HG03520 (cell line): ENCODE measurements around the gene IRX2.

Source experiments
- ATAC-seq: cut with Tn5 transposase; IDR thresholded peaks from one replicate; pipeline ENCODE4 v1.9.1; 2021; ENCODE audit warnings: mild to moderate bottlenecking, moderate library complexity; ENCODE audit not compliant: unreplicated experiment

Gene IRX2

GRCh38 chr5:2751592-2752021 lies at the start of gene IRX2:
IRX2 (minus strand) TSS chr5:2751677; CDS start chr5:2751413, 264 bp downstream.
- ATAC-seq: no peak

- ATAC-seq: no peak
Observed at GRCh38 chr5:2800035-2800434, 48.6 kb upstream of the IRX2 start.

GRCh38 chr5:2797981-2798380 lies 46.5 kb upstream of the IRX2 start:
- no peak for ATAC-seq

- ATAC-seq: no peak
Observed at GRCh38 chr5:2797160-2797559, 45.7 kb upstream of the IRX2 start.

- no peak for ATAC-seq
Observed at GRCh38 chr5:2783223-2783622, 31.7 kb upstream of the IRX2 start.

GRCh38 chr5:2782658-2783057 lies 31.2 kb upstream of the IRX2 start:
- ATAC-seq: no peak

GRCh38 chr5:2780421-2781171 lies 29.1 kb upstream of the IRX2 start:
- ATAC-seq: no peak

GRCh38 chr5:2779459-2779858 lies 28.0 kb upstream of the IRX2 start:
- ATAC-seq: no peak

- no peak for ATAC-seq
Observed at GRCh38 chr5:2776337-2777302, 25.1 kb upstream of the IRX2 start.

GRCh38 chr5:2773327-2773726 lies 21.9 kb upstream of the IRX2 start:
- no peak for ATAC-seq

GRCh38 chr5:2767089-2767488 lies 15.6 kb upstream of the IRX2 start:
- no peak for ATAC-seq

- ATAC-seq: no peak
Observed at GRCh38 chr5:2764581-2764980, 13.1 kb upstream of the IRX2 start.

- no peak for ATAC-seq
Observed at GRCh38 chr5:2763533-2763794, 12.0 kb upstream of the IRX2 start.

GRCh38 chr5:2762744-2763532 lies 11.5 kb upstream of the IRX2 start:
- ATAC-seq: no peak

- ATAC-seq: no peak
Observed at GRCh38 chr5:2761921-2762488, 10.5 kb upstream of the IRX2 start.

GRCh38 chr5:2759696-2760461 lies 8.4 kb upstream of the IRX2 start:
- ATAC-seq: no peak

- ATAC-seq: no peak
Observed at GRCh38 chr5:2759091-2759490, 7.6 kb upstream of the IRX2 start.

GRCh38 chr5:2758632-2759031 lies 7.2 kb upstream of the IRX2 start:
- ATAC-seq: no peak

GRCh38 chr5:2757563-2758351 lies 6.3 kb upstream of the IRX2 start:
- no peak for ATAC-seq
